NCI-H2107 treated with DMSO at 0.1 percent for 48 hours (cell line): ENCODE results near the gene YAP1.

Experiments used
- DNase-seq: peaks from one replicate; lab custom pipeline; 2025; ENCODE audit not compliant: unreplicated experiment; lab: John Stamatoyannopoulos, UW

Gene YAP1

DNA sequence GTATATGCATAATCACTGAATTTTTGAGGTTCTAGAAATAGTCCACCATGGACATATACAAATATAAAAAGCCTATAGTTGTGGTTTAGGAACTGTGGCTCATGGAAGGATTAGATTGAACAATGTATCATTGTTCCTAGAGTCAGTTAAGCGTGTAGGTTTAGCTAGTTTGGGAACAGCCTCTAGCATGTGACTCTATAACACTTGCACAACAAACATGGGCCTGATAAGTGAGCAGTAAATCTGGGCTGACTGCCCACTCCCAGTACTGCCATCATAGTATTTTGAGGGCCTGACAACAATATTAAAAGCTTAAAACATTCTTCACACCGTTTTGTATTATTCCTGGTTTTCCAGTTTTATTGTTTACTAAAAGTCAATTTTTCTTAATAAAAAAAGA is 47.0 kb downstream of the YAP1 start:
- no peak for DNase-seq

DNA sequence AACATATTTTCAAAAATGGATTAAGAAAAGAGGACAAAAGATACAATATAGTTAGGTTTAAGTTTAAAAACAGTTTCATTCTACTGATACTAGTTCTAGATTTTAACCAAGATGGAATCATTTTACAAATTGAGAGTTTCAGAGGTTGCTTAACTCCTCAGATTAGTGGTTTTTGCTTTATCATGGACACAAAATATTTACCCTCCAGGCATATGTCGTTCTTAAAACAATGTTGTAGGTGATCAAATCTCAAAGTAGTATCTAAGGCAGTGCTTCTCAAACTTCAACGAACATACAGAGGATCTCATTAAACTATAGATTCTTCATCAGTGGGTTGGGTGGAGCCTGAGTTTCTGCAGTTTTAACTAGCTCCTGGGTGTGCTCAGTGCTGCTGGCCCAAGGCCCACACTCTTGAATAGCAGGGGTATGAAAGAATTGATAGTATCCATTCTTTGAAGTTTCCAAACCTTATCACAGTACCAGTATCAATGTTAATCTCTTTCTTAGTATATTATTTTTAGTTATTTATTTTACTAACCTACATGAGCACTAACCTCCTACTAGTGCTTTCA is 48.0 kb downstream of the YAP1 start:
- DNase-seq = no peak

DNA sequence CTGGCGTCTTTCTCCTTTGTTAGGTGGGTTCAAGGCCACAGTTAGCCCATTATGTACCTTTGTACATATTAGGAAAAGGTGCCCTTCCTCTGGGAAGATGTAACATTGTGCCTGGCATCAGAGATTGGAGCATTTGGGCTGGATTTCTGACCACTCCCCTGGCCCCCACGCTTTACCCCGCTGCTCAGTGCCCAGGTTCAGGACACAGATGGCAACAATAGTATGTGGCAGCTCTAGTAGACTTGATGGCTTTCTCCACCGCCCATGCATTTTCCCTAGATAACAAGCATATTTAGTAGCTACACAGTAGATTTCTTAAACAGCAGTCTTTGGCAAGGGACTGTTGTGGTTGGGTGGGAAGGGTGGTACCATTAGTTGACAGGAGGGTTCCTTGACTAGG is 53.1 kb downstream of the YAP1 start:
- no peak for DNase-seq

DNA sequence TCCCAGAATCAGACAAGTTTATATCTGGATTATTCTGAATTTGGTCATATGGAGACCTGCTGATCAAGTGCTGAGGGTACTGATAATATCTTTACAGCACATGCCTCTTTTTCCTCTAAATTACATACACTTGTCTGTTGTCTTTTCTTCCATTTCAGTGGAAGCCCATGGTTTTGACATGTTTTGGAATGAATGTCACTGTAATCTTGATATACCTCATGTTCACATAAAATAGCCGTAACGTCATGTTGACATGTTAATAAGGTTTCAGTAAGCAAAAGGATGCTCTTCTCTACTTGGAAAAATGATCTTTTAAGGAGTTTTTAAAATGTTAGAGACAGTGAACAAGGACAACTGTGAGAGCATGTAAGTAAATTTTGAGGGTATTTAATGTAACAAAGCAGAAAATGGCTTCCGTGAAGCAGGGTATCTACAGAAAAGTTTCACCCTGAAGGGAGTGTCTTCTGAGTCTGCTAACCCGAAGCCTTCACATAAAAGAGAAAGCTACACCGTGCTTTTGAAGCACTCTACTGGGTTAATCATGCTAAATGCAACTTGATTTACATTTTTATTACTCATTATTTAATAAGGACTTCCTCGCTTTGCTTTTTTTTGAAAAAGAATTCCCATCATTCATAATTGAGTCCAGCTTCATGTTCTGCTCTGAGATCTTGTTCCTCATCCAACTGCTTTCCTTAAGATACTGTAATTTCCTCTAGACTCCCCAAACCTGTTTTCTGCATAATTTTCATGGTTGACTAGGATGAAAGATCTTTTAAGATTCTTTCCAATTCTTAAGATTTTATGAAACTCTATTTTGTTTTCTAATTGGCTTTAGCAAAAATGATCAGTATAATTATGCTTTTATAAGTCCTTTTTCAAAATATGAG is 56.2 kb downstream of the YAP1 start:
- no peak for DNase-seq

DNA sequence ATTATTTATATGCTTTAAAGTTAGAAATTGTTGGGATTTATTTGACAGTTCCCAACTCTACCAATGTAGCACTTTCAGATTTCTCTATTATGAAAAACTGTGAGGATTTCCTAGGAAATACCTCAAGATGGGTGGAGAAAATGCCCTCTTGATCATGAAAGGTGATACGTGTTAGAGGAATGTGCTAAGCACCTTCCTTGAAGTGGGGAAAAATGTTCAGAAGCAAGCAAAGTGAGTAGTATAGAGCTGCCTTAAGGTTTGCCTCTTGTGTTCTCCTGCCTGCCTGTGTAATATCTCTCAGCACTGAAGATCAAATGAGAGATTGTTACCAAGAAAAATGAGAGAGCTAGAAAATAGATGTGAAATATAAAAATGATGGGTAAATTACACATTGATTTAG is 58.2 kb downstream of the YAP1 start:
- no peak for DNase-seq

DNA sequence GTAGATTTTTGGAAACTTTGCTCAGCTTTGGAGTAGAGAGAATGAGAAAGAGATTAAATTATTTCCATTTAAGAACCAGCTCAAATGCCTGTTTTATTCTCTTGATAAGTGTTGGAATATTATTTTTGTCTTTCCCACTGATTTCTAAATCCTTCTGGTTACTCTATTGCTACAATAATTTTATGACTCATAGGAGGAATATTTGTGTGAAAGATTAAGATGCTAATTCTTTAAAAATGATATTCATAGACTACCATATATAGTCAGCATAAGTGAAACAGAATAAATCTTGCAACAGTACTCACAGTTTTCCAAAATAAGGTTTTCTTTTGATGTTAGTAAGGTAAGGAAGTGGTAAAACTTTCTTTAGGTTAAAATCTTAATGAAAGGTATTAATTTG is 60.9 kb downstream of the YAP1 start:
- no peak for DNase-seq

DNA sequence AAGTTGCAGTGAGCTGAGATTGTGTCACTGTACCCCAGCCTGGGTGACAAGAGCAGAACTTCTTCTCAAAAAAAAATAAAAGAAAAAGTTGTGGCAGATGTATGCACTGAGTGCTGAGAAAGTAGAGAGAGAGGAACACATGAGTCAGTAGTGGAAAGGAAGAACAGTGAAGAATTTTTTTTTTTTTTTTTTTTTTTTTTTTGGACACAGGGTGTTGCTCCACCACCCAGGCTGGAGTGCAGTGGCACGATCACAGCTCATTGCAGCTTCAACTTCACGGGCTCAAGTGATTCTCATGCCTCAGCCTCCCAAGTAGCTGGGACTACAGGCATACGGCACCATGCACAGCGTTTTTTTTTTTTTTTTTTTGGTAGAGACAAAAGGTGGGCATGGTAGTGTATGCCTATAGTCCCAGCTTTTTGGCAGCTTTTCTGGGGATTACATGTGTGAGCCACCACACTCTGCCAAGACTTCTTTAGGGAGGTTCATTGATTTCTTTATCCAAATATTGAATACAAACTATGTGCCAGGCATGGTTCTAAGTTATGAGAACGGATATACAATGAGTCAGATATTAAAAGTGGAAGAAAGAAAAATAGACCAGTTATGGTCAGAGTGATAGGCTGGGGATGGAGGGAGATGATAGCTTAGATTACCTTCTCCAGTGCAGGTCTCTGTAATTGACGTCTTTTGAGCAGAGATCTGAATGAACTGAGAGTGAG is 62.0 kb downstream of the YAP1 start:
- DNase-seq = no peak

DNA sequence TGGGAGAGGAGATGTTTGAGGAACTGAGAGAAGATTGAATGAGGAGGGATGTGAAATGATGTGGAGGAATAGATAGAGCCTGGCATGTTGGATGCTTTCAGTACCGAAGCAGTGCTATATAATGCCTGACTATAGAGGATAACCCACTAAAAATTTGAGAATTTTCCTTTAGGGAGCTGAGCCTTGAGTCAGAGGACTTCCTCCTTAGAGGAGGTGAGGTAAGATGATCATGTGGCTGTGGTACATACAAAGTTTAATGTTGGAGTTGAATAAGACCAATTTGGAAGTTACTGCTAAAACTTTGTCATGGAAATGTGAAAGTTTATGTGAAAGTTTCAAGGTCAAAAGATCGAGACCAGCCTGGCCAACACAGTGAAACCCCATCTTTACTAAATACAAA is 66.9 kb downstream of the YAP1 start:
- DNase-seq = no peak

DNA sequence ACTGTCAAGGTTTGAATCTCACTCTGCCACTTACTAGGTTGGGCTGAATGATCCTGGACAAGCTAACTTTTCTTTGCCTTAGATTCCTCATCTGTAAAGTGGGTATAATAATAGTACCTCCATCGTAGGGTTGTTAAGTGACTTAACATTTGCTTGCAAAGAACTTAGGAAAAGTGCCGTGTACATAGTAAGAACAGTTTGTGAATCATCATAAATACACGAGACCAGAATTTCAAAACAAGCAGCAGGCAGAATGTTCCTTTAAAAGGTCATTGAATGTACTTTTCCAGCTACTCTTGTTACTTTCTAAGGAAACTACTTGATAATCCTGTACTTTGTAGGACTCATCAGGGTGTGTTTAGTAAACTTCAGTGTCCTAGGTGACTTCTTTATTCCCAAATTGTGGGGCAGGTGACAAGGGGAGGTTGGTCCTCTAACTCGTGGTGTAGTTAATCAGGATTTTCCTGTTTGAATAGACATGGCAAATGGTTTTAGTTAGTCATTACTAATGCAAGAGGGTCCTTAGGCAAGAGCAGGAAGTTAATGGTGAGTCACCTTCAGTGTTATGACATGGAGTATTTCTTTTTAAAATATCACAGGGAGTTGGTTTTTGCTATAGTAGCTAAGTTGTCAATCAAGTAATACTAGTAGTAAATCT is 67.9 kb downstream of the YAP1 start:
- no peak for DNase-seq

DNA sequence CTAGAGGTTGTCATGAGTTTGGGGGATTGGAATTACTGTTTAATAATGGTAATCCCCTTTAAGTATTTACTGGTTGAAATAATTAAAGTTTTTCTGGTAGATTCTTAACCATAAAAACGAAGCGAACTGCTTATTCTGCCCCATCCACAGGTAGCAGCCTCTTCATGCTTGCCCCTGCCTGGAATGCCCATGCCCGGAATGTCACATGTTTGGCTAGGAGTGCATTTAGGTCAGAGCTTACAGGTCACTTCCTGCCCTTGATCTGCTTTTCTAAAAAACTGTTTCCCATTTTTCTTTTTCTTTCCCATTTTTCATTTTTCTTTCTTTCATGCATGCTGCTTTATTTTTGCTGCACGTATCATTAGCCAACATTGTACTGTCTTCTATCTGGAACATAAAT is 69.1 kb downstream of the YAP1 start:
- DNase-seq = no peak

DNA sequence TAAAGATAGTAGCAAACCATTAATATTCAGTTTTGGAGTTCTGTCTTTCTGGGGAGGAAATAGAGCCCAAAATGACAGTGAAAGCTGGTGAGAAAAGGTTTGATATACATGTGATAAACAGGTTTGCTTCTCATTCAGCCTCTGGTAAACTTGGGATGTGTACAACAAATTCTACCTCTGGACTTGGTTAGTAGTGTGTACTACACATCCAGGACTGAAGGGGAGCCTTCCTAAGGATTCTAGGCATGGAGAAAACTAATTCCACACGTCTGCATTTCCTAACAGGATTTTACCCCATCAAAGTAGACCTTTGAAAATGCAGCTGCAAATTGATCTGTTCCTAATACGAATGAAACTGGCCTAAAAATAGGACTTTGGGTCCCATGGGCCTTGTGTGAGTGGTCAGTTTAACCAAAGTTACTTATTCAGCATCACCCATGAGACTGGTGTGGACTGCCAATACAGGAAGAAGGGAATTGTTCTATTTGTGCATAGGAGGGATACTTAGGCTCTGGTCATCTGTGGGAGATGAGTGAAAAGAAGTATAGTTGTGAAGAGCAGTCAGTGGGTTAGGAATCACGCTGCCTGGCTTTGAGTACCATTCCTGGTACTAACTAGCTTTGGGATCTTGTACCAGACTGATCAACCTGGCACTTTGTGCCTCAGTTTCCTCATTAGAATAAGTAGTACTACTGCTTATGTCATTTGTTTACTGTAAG is 74.2 kb downstream of the YAP1 start:
- DNase-seq = no peak

DNA sequence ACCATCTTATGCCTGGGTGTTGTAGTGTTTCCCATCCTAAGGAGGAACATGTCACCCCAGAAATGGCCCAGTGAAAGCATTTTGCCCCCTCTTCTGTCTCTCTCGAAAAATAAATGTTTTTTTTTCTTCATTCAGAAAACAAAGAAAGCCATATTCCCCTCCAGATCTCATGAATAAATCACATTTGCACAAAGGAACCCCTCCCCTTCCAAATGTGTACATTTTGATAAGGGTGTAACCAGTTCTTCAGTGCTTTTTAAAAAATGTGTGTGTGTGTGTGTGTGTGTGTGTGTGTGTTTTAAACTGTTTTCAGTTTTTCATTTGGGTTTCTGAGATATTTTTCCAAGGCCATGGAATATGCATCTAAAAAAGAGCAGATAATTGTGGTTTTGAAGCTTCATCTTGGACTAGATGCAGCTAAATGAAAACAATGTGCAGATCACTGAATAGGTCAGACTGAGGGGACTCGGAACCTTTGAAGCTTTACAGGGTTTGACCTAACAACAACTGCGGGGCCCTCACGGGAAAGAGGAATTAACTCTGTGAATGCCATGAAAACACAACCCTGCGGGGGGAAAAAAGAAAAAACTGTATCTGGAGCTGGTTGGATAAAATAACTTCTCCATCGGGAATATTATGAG is 76.4 kb downstream of the YAP1 start:
- DNase-seq = no peak

DNA sequence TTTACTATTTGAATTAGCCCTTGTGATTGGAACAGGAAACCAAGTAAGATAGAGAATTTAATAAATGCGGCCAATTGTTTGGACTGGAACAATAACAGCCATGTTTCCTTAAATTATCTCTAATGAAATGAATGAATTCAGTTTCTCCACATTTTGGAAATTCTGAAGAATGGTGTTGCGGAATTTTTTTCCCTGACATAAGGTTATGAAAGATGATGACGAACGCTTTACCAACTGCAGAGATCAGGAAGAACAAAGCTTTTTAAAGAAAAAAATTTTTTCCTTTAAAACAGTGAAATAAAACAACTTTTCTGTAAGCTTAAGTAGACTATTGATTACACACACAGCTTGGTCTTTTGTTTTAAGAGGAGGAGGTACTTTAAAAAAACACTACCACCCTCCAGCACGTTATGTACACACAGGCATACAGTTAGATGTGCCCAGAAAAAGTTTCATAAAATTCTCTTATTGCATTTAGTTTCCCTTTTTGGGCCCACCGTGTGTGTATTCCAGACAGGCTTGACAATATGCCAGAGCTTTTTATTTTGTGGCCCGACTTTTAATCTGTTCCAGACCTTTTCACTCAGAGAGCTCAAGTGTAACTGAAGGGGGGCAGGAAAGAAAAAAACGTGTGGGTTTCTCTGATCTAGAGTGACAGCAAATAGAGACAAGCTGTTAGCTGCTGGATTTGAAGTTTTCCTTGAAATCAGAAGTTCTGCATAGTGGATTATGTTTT is 77.3 kb downstream of the YAP1 start:
- no peak for DNase-seq

DNA sequence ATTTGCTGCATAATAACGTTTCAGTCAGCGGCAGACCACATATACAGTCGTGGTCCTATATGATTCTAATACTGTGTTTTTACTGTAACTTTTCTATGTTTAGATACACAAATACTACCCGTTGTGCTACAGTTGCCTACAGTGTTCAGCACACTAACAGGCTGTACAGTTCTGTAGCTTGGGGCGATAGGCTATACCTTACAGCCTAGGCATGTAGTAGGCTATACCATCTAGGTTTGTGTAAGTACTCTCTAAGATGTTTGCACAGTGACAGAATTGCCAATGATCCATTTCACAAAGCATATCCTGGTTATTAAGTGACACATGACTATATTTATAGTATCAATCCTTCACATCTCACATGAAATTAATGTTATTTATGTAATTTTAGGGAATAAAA is 78.2 kb downstream of the YAP1 start:
- DNase-seq = no peak

DNA sequence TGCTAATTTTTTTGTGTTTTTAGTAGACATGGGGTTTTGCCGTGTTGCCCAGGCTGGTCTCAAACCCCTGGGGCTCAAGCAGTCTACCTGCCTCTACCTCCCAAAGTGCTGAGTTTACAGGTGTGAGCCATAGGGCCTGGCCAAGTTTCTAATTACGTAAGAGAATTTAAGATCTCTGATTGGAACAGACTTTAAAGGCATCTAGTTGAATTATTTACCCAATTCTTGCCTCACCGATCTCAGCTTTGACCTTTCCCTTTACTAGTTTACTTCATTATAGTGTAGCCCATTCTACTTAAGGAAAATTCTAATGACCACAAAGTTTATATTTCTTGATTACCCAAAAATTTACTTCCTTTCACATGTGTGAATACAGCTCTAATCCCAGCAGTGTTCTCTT is 81.6 kb downstream of the YAP1 start:
- DNase-seq = no peak

DNA sequence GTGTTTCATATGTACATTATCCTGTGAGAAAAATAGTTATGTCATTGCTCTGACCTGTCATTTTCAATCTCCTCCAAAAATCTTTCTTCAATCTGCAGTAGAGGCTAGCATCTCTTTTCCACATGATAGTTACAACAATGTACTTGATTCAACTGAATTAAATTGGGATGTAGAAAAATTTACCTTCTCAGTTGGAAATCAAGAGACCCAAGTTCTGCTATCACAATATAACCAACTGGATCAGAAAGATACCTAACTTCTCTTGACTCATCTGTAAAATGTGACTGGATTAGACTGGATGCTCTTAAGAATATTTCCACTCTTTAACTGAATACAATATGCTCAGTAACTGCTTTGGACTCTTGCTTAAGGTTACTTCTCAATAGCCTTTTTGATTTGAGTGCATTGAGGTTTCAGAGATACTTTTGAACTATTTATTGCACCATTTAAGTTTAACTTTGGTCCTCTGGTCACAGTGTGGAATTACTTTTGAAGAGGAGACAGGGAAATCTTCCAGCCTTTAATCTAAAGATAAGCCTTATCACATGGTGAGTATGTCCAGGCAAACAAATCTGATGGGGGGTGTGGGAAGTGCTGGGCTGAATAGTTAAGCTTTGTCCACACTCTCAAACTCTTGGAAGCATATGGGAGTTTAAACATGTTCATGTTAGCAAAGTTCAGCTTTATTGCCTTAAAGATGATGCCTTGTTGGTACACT is 82.3 kb downstream of the YAP1 start:
- DNase-seq = no peak

DNA sequence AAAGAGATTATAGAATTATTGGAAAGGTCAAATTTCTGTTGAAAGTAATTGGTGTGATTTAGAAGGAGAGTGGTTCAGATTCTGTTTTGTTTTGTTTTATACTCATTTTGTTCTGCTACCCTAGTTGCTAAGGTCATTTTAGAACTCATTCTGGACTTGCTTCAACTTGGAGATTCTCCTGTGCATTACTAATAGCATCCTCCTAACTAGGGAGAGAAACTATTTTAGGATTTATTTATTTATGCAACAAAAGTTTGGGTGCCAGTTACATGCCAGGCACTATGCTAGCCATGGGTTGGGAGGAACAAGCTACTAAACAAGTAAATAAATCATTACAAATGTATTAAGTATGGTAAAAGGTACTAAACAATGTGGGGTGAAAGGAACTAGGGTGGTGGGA is 84.0 kb downstream of the YAP1 start:
- no peak for DNase-seq

DNA sequence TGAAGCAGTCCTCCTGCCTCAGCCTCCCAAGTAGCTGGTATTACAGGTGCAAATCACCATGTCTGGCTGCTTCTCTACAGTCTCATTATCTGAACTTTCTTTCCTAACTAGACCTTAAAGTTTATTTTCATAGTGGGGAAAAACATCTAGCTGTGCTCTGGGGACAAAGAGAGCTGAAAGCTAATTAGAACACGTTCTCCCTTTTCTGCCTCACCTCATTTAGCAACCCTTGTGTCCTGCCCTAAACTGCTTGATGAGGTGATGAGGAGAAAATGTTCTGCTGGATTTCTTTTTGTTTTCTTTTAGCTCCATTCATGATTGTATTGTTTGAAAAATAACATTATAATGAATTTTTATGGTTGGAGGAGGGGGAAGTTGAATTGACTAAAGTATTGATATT is 84.7 kb downstream of the YAP1 start:
- no peak for DNase-seq

DNA sequence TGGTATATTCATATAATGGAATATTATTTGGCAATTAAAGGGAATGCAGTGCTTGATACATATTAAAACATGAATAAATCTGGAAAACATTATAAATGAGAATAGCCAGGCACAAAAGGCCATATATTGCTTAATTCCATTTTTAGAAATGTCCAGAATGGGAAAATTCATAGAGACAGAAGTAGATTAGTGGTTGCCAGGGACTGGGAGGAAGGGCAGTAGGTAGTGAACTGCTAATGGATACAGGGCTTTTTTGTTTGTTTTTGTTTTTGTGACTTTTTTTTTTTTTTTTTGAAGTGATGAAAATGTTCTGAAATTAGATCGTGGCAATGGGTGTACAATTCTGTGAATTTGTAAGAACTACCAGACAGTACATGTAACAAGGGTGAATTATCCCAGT is 86.1 kb downstream of the YAP1 start:
- no peak for DNase-seq
